GM12874 (cell line): ENCODE results near the gene ASB18.

ENCODE experiments used
- TF ChIP-seq, protein P1 (sequence below): IDR thresholded peaks from 2 replicates; pipeline ENCODE4 v1.5.1; 2011; ENCODE audit warnings: low read depth, mild to moderate bottlenecking, control low read depth, low read length, moderate library complexity; ENCODE audit not compliant: insufficient read depth

ASB18 gene

DNA sequence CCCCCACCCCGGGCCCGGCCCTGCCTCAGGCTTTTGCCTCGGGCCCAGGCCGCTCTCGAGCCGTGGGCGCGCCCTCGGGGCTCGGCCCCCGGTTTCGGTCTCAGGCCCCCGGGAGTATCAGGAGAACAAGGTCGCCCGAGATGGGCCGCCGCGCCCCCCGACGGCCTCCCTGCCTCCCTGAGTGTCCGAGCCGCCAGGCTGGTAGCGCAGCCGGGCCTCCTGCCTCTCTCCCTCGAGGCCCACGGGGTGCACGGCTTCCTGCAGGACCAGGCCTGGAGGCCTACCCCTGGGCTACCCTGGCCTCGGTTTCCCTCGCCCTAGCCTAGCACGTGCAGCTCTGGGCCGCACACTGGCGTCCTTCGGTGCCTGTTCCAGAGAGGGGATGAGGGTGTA, 104.4 kb downstream of the ASB18 start:
- TF ChIP-seq, protein P1, sequence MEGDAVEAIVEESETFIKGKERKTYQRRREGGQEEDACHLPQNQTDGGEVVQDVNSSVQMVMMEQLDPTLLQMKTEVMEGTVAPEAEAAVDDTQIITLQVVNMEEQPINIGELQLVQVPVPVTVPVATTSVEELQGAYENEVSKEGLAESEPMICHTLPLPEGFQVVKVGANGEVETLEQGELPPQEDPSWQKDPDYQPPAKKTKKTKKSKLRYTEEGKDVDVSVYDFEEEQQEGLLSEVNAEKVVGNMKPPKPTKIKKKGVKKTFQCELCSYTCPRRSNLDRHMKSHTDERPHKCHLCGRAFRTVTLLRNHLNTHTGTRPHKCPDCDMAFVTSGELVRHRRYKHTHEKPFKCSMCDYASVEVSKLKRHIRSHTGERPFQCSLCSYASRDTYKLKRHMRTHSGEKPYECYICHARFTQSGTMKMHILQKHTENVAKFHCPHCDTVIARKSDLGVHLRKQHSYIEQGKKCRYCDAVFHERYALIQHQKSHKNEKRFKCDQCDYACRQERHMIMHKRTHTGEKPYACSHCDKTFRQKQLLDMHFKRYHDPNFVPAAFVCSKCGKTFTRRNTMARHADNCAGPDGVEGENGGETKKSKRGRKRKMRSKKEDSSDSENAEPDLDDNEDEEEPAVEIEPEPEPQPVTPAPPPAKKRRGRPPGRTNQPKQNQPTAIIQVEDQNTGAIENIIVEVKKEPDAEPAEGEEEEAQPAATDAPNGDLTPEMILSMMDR, result no peak

DNA sequence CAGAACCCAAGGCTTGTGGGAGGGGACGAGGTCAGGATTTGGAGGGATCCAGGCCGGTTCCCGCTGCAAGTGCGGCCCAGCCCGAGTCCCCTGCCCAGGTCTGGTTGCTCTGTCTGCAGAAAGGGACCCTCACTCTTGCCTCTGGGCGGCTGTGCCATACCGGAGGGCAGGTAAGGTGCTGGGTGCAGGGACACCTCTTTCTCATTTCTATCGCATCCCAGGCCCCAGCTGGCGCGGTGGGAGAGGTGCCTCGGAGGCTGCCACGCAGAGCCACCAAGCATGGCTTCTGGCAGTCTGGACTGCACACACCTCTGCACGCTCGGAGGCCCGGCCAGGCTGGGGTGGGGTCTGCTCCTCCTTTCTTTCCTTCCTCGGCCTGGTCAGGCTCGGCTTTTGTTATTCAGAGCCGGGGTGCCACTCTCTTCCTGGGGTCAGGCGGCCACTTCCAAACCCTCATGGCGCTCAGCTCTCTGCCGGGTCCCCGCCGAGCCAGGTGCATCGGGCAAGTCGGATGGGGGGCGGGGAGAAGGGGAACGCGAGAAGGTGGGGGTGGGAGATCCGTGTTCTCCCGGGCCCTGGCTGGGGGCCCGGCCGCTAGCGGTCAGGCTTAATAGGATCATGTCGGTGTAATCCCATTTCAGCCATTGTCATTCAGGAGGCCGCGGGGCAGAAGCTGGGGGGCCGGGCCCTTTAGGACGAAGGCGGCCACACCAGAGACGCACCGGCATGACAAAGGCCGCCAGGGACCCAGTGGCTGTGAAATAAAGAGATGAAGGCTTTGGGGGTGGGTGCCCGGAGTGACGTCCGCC, 105.0 kb downstream of the ASB18 start:
- TF ChIP-seq, protein P1, result no peak

DNA sequence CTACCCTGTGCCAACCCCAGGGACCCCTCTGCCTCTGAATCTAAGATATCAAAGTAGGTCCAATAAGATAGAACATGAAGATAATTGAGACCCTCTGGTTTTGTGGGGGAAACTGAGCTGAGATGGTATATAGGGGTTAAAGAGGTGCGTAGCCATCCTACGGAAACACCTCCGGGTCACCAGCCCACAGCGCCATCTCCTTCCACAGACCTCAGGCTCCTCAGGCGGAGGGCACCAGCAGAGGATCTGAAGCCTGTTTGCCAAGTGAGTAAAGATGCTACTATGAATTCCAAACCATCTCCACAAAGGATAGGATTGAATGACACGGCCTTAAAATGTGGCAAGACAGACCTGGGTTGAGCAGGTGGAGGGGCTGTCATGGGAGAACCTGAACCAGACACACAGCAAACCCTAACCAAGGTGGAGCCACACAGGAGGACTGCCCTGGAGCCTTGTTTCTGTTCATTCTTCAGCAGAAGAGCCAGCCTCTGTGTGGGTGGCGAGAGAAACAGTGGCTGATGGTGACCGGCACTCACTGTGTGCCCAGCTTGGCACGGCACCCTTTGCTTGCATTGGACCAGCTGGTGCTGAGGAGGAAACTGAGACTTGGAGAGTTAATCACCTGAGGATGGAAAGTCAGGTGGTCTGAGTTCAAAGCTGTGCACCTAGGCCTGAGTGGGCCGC, 106.2 kb downstream of the ASB18 start:
- TF ChIP-seq, protein P1, result no peak

DNA sequence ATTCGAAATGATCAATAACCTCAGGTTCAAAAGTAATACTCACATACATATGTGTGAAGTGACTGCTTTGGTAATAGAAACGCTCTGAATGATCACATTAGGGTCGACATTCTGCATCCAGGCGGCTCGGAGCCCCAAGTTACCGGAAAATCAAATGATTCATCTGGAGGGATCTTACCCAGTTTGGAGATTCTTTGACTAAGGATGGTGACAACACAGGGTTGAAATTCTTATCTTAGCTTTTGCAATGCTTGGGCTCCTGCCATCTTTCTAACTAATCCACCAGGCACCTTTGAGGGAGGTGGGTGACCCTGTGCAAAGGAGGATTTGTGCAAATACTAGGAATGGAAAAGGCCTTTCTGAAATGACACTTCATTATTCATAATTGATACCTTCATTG, 106.8 kb downstream of the ASB18 start:
- TF ChIP-seq, protein P1, result no peak

DNA sequence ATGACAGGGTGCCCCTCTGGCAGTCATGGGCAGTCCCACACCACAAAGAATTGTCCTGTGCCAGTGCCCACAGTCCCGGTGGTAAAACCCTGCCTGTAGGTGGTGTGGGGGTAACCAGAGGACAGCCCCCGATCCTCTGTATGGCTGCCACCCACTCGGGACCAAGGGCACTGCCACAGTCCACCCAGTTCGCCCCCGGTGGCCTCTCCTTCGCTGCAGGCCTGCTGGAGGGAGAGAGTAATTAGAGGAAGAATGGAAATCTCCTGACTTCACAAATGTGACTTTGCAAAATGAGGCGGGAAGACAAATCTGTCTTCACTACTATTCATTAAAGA, 107.4 kb downstream of the ASB18 start:
- TF ChIP-seq, protein P1, result no peak

DNA sequence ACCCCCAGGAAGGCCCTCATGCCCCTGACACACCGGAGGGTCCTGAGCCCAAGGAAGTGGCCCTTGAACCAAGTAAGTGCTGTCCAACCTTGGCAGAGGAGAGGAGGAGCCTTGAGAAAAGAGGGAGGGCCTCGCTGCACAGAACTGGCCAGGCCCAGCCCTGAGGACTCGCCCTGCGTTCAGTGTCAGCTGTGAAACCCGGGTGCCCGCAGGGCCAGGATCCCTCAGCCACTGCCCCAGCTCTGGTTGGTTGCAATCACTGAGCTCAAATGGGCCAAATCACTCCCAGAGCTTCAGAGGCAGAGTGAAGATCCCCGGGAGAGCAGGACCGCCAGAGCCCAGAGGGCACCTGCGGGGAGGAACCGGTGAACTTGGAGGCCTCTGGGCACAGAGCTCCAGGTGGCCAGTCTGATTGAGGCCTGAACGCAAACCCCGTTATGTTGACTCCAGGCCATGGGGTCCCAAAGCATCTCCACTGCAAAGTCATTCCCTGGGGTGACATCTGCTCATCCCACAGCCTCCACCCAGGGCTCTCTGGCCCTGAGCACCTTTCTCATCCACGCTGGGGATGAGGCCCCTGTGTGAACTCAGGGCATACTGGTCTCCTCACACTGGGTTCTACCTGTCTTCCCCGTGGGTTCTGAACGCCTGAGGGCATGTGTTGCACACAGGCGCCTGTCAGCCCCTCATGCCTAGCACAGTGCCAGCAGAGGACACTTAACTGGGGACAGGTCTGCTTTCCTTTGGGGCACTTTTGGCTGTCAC, 107.9 kb downstream of the ASB18 start:
- TF ChIP-seq, protein P1, result no peak

DNA sequence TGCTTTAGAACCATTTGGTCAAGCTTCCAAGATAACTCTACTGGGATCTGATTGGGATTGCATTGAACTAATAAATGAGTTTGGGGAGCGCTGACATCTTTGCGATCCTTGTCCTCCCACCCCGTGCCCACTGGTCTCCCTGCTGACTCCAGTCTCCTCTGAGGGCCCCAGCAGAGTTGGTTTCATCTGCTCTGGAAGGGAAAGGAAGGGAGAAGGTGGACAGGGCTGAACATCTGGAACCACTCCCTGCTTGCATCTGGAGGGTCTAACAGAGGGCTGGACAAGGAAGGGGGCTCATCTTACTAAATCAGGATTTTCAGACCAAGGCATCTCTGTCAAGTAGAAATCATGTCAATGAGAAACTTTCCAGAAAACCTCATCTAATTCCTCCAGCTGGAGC, 108.8 kb downstream of the ASB18 start:
- TF ChIP-seq, protein P1, result no peak
